Measurements from ENCODE around the gene SZT2. TPM values are rescaled to one million over a fixed set of nuclear protein-coding genes. Genes with fewer than 3 reads are reported as not detected.

SZT2 gene
- total RNA-seq, 1 experiment from 2014 or later: 27.9 TPM

- no peak for TF ChIP-seq EZH2 (IDR thresholded peaks at IDR 0.05; ENCODE audit: borderline replicate concordance, low read depth, low read length, poor library complexity, severe bottlenecking)
- no peak for TF ChIP-seq CTCF (conservative IDR thresholded peaks at IDR 0.05; ENCODE audit: low read depth, low read length)
- no TSS peak for BruUV-seq (replicated peaks)
- Histone ChIP-seq H3K27me3 (replicated peaks; ENCODE audit: insufficient read depth, low read depth, low read length, poor library complexity) (no peaks in the 10 kb centered on the region), H3K9me3 (ENCODE audit: low read depth, low read length, poor library complexity, severe bottlenecking) (no peaks in the 10 kb centered on the region), H3K4me1 (ENCODE audit: insufficient read depth, low read length, poor library complexity, severe bottlenecking) (peaks cover 10% of the 10 kb centered on the region), H3K27ac (ENCODE audit: low read depth, low read length, poor library complexity, severe bottlenecking) (no peak overlapping the region), H3K4me3 (ENCODE audit: low read depth, low read length, poor library complexity, severe bottlenecking) (no peak overlapping the region), H3K36me3 (ENCODE audit: insufficient read depth, low read length, poor library complexity, severe bottlenecking) (peaks cover 14% of the 10 kb centered on the region)
- DNase-seq (ENCODE audit: low spot score): no peak
- intact Hi-C loops (cut with micrococcal nuclease; ENCODE audit: unreplicated experiment): no loop called here
- CTCF ChIA-PET: no interaction called here
- POLR2A ChIA-PET (ENCODE audit: low non-redundant PET): no interaction called here
Measured at GRCh38 chr1:43438006-43438405, 48.3 kb downstream of the SZT2 start.

DNA sequence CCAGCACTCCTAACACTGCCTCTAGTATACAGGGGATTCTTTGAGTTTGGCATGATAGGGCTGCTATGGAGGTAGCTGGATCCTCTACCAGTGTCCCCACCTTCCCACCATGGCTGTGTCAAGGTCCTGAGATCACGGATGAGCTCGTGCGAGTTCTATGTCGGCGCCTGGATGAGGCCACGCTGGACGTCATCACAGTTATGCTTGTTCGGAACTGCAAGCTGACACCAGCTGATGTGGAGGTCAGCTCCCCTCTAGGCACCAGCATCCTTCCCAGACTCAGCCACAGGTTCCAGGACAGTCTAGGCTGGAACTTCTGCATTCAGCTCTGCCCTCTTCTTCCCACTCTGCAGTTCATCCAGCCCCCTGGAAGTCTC is 48.9 kb downstream of the SZT2 start:
- Histone ChIP-seq H3K27ac (ENCODE audit: low read depth, low read length, poor library complexity, severe bottlenecking) (no peak overlapping the region), H3K4me1 (ENCODE audit: insufficient read depth, low read length, poor library complexity, severe bottlenecking) (peaks cover 10% of the 10 kb centered on the region), H3K4me3 (ENCODE audit: low read depth, low read length, poor library complexity, severe bottlenecking) (no peak overlapping the region), H3K36me3 (ENCODE audit: insufficient read depth, low read length, poor library complexity, severe bottlenecking) (peaks cover 14% of the 10 kb centered on the region), H3K27me3 (replicated peaks; ENCODE audit: insufficient read depth, low read depth, low read length, poor library complexity) (no peaks in the 10 kb centered on the region), H3K9me3 (ENCODE audit: low read depth, low read length, poor library complexity, severe bottlenecking) (no peaks in the 10 kb centered on the region)
- ChIA-PET CTCF (no interaction called here), POLR2A (ENCODE audit: low non-redundant PET) (no interaction called here)
- TF ChIP-seq CTCF (conservative IDR thresholded peaks at IDR 0.05; ENCODE audit: low read depth, low read length): no peak
- no peak for TF ChIP-seq EZH2 (IDR thresholded peaks at IDR 0.05; ENCODE audit: borderline replicate concordance, low read depth, low read length, poor library complexity, severe bottlenecking)
- no peak for DNase-seq (ENCODE audit: low spot score)
- intact Hi-C loops (cut with micrococcal nuclease; ENCODE audit: unreplicated experiment): no loop called here
- no TSS peak for BruUV-seq (replicated peaks)

- peaks cover 9% of the 10 kb centered on the region for H3K36me3 ChIP-seq (ENCODE audit: insufficient read depth, low read length, poor library complexity, severe bottlenecking)
- CTCF ChIA-PET: no interaction called here
- no peaks in the 10 kb centered on the region for H3K27me3 ChIP-seq (replicated peaks; ENCODE audit: insufficient read depth, low read depth, low read length, poor library complexity)
- no peak overlapping the region for H3K4me3 ChIP-seq (ENCODE audit: low read depth, low read length, poor library complexity, severe bottlenecking)
- POLR2A ChIA-PET (ENCODE audit: low non-redundant PET): no interaction called here
- no TSS peak for BruUV-seq (replicated peaks)
- intact Hi-C loops (cut with micrococcal nuclease; ENCODE audit: unreplicated experiment): no loop called here
- DNase-seq (ENCODE audit: low spot score): no peak
- no peak overlapping the region for H3K27ac ChIP-seq (ENCODE audit: low read depth, low read length, poor library complexity, severe bottlenecking)
- H3K9me3 ChIP-seq (ENCODE audit: low read depth, low read length, poor library complexity, severe bottlenecking): no peaks in the 10 kb centered on the region
- TF ChIP-seq EZH2 (IDR thresholded peaks at IDR 0.05; ENCODE audit: borderline replicate concordance, low read depth, low read length, poor library complexity, severe bottlenecking): no peak
- no peak for TF ChIP-seq CTCF (conservative IDR thresholded peaks at IDR 0.05; ENCODE audit: low read depth, low read length)
- H3K4me1 ChIP-seq (ENCODE audit: insufficient read depth, low read length, poor library complexity, severe bottlenecking): peaks cover 10% of the 10 kb centered on the region
Measured at GRCh38 chr1:43438953-43439581, 49.4 kb downstream of the SZT2 start.
